ENCODE measurements around the gene PIK3C2A. TPM values are rescaled to one million over a fixed set of nuclear protein-coding genes. Genes with fewer than 3 reads are reported as not detected.
A peak's percentile ranks its signal among the peaks of the same experiment; 100 is the strongest.

Gene PIK3C2A
- total RNA-seq, 1 donor from 2014 or later, result 104 TPM

DNA sequence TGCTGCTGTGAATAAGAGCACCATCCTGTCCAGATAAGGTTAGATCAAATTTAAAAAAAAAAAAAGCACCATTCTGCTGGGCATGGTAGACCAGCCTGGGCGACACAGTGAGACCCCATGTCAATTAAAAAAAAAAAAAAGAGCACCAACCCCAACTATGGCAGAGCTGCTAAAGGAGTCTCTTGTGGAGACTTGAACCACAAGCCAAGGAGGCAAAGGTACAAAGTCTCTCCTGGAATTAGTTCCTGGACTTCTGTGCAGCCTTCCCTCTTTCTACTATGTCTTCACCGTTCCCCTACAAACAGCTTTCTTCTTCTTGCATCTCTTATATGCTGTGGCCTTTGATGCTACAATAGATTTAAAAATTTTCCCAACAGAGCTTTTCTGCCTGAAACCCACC lies 1.3 kb downstream of the PIK3C2A start:
- TF ChIP-seq, protein P1, sequence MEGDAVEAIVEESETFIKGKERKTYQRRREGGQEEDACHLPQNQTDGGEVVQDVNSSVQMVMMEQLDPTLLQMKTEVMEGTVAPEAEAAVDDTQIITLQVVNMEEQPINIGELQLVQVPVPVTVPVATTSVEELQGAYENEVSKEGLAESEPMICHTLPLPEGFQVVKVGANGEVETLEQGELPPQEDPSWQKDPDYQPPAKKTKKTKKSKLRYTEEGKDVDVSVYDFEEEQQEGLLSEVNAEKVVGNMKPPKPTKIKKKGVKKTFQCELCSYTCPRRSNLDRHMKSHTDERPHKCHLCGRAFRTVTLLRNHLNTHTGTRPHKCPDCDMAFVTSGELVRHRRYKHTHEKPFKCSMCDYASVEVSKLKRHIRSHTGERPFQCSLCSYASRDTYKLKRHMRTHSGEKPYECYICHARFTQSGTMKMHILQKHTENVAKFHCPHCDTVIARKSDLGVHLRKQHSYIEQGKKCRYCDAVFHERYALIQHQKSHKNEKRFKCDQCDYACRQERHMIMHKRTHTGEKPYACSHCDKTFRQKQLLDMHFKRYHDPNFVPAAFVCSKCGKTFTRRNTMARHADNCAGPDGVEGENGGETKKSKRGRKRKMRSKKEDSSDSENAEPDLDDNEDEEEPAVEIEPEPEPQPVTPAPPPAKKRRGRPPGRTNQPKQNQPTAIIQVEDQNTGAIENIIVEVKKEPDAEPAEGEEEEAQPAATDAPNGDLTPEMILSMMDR (IDR thresholded peaks at IDR 0.05), result no peak
- TF ChIP-seq EZH2 (IDR thresholded peaks at IDR 0.05) (no peak), EZH2phosphoT487 (IDR thresholded peaks at IDR 0.05) (no peak)
- Histone ChIP-seq H3K4me1 (peaks cover 9% of the 10 kb centered on the region), H3K9ac (peak overlapping the region; percentile 80), H3K27me3 (no peaks in the 10 kb centered on the region), H3K27ac (no peak overlapping the region), H3F3A (ENCODE audit: low read depth) (peaks cover 19% of the 10 kb centered on the region), H3K9me3 (ENCODE audit: low read depth) (no peaks in the 10 kb centered on the region), H2AFZ (replicated peaks) (no peak overlapping the region), H3K4me2 (peak overlapping the region; percentile 93), H4K20me1 (ENCODE audit: low read depth) (peaks cover 36% of the 10 kb centered on the region), H3K4me3 (peak overlapping the region; percentile 90), H3K36me3 (no peaks in the 10 kb centered on the region), H3K79me2 (ENCODE audit: low read depth) (peaks cover 71% of the 10 kb centered on the region)
- H3K4me3 Mint-ChIP-seq, result peak overlapping the region; percentile 99
- no peaks in the 10 kb centered on the region for H3K27me3 Mint-ChIP-seq (ENCODE audit: insufficient read depth, low read depth)
- H3K9me3 Mint-ChIP-seq, result no peaks in the 10 kb centered on the region
- H3K36me3 Mint-ChIP-seq, result peaks cover 14% of the 10 kb centered on the region
- no peak for DNase-seq (ENCODE audit: low spot score)
- peak overlapping the region; percentile 93 for H3K27ac Mint-ChIP-seq
- peaks cover 24% of the 10 kb centered on the region for H3K4me1 Mint-ChIP-seq

DNA sequence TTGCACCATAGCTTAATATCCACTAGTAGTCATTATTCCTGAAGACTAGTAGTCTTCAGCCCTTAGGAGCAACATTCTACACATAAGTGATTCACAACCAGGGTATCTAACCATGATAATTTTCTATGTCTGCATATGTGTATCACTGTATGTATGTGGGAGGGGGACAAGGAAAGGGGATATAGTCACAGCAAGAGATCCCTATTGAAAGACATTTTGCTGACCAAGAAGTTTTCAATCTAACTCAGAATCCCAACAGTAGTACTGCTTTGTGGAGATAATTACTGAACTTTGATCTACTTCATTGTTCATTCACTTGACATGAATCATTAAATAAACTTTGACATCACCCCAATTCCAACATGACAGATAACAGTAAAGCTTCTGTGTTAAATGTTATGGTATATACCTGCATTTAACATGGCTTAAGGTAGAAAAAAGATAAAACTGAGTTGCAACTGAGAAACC lies 10.3 kb downstream of the PIK3C2A start:
- H3K79me2 ChIP-seq (ENCODE audit: low read depth), result peaks cover 99% of the 10 kb centered on the region
- H4K20me1 ChIP-seq (ENCODE audit: low read depth), result peaks cover 41% of the 10 kb centered on the region
- H3K4me3 Mint-ChIP-seq, result no peak overlapping the region
- peaks cover 9% of the 10 kb centered on the region for H3K9me3 Mint-ChIP-seq
- H3K4me3 ChIP-seq, result no peak overlapping the region
- H2AFZ ChIP-seq (replicated peaks), result no peak overlapping the region
- H3K27me3 Mint-ChIP-seq (ENCODE audit: insufficient read depth, low read depth), result no peaks in the 10 kb centered on the region
- H3K27me3 ChIP-seq, result no peaks in the 10 kb centered on the region
- H3K36me3 Mint-ChIP-seq, result peaks cover 40% of the 10 kb centered on the region
- peaks cover 9% of the 10 kb centered on the region for H3K36me3 ChIP-seq
- TF ChIP-seq EZH2phosphoT487 (IDR thresholded peaks at IDR 0.05) (no peak), EZH2 (IDR thresholded peaks at IDR 0.05) (no peak)
- TF ChIP-seq, protein P1 (IDR thresholded peaks at IDR 0.05), result no peak
- DNase-seq (ENCODE audit: low spot score), result no peak
- no peak overlapping the region for H3K27ac Mint-ChIP-seq
- no peak overlapping the region for H3K9ac ChIP-seq
- H3F3A ChIP-seq (ENCODE audit: low read depth), result no peaks in the 10 kb centered on the region
- no peaks in the 10 kb centered on the region for H3K4me1 ChIP-seq
- H3K9me3 ChIP-seq (ENCODE audit: low read depth), result no peaks in the 10 kb centered on the region
- no peak overlapping the region for H3K4me2 ChIP-seq
- no peak overlapping the region for H3K27ac ChIP-seq
- H3K4me1 Mint-ChIP-seq, result peaks cover 6% of the 10 kb centered on the region

DNA sequence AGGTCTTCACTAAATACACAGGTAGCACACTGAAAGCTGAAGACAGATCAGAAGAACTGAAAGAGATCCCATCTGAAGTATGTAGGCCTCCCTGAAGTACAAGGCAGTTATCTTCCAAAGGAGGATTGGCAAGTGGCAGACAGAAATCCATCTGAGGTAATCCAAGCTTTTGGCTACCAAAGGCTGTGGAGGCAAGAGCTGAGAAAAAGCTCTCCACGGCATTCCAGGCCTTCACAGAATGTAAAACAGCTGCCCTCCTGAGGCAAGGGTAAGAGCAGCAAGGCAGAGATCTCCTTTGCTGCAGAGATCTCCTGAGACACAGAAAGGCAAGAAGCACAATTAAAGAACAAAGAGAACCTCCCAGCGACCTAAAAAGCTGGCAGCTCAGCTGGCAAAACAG lies 19.1 kb downstream of the PIK3C2A start:
- TF ChIP-seq EZH2 (IDR thresholded peaks at IDR 0.05) (no peak), EZH2phosphoT487 (IDR thresholded peaks at IDR 0.05) (no peak)
- TF ChIP-seq, protein P1 (IDR thresholded peaks at IDR 0.05), result no peak
- H3K4me3 ChIP-seq, result no peak overlapping the region
- no peak overlapping the region for H3K27ac ChIP-seq
- H3K9ac ChIP-seq, result no peak overlapping the region
- H3K36me3 ChIP-seq, result peaks cover 9% of the 10 kb centered on the region
- H2AFZ ChIP-seq (replicated peaks), result no peak overlapping the region
- Mint-ChIP-seq H3K4me1 (no peaks in the 10 kb centered on the region), H3K27ac (no peak overlapping the region), H3K9me3 (peaks cover 4% of the 10 kb centered on the region), H3K4me3 (no peak overlapping the region), H3K27me3 (ENCODE audit: insufficient read depth, low read depth) (peaks cover 3% of the 10 kb centered on the region), H3K36me3 (peaks cover 23% of the 10 kb centered on the region)
- peaks cover 7% of the 10 kb centered on the region for H3K4me1 ChIP-seq
- peak; percentile 23 for DNase-seq (ENCODE audit: low spot score)
- H3F3A ChIP-seq (ENCODE audit: low read depth), result no peaks in the 10 kb centered on the region
- peaks cover 42% of the 10 kb centered on the region for H4K20me1 ChIP-seq (ENCODE audit: low read depth)
- no peak overlapping the region for H3K4me2 ChIP-seq
- H3K79me2 ChIP-seq (ENCODE audit: low read depth), result peaks cover 100% of the 10 kb centered on the region
- no peaks in the 10 kb centered on the region for H3K9me3 ChIP-seq (ENCODE audit: low read depth)
- H3K27me3 ChIP-seq, result no peaks in the 10 kb centered on the region

Data from neural progenitor cell (in vitro differentiated cells).